Nephron (organoid): ENCODE data around the gene MUC12.
"Not testable (repeated sequence)": the region's sequence is repeated elsewhere in the genome, so short reads cannot be mapped to it uniquely, and the experiment has no call there.

Experiments
- H3K27ac Mint-ChIP-seq, 3 experiments: 2 replicates each; pipeline ENCODE4 v1.8.0; 2020; ENCODE audit warnings: mixed read lengths in 3 of 3, mild to moderate bottlenecking in 2 of 3, moderate library complexity in 1 of 3
- H3K27me3 Mint-ChIP-seq: 2 replicates; pipeline ENCODE4 v1.8.0; 2021; ENCODE audit warnings: low read depth, mild to moderate bottlenecking, moderate library complexity, mixed read lengths
- H3K36me3 Mint-ChIP-seq: 2 replicates; pipeline ENCODE4 v1.8.0; 2020; ENCODE audit warnings: low read depth, mixed read lengths
- H3K4me1 Mint-ChIP-seq: 2 replicates; pipeline ENCODE4 v1.8.0; 2020; ENCODE audit warnings: mixed read lengths
- H3K4me3 Mint-ChIP-seq, 3 experiments: 2 replicates each; pipeline ENCODE4 v1.8.0; 2020; ENCODE audit warnings: mild to moderate bottlenecking in 3 of 3, mixed read lengths in 3 of 3, moderate library complexity in 2 of 3
- H3K9me3 Mint-ChIP-seq: 2 replicates; pipeline ENCODE4 v1.8.0; 2020; ENCODE audit warnings: mixed read lengths
- CTCF ChIP-seq, 3 experiments: fragments of 200-600 bp; sonication (generic); IDR thresholded peaks; one replicate each; pipeline ENCODE4 v1.5.0; 2021; ENCODE audit warnings: antibody characterized with exemption in 3 of 3; ENCODE audit not compliant: unreplicated experiment in 3 of 3

MUC12 gene

GRCh38 chr7:101020444-101020843 lies 51.1 kb downstream of the MUC12 start:
- no peaks in the 10 kb centered on the region for H3K36me3 Mint-ChIP-seq
- no peak overlapping the region for H3K27ac Mint-ChIP-seq
- H3K4me3 Mint-ChIP-seq, result no peak overlapping the region
- no peaks in the 10 kb centered on the region for H3K4me1 Mint-ChIP-seq
- no peak for TF ChIP-seq CTCF (IDR thresholded peaks at IDR 0.05; ENCODE audit: unreplicated experiment in 3 of 3)
- no peaks in the 10 kb centered on the region for H3K9me3 Mint-ChIP-seq
- H3K27me3 Mint-ChIP-seq, result peaks cover 26% of the 10 kb centered on the region

DNA sequence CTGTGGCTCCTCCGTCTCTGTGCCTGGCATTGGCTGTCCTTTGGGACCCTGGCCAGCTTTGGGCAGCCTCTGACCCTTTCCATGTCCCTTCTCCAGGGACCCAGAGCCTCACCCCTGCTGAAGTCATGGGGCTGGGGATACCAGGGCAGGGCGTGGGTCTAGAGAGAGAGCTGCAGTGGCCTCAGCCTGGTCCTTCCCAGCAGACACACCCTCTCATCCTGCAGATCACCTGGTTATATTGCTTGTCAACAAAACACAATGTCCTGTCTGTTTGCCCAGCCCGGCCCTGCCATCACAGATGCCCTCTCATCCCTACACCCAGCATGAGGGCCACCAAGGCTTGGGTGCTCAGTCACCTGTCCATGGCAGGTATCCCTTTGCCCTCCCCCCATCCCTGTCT lies 52.3 kb downstream of the MUC12 start:
- Mint-ChIP-seq H3K27me3 (peaks cover 19% of the 10 kb centered on the region), H3K9me3 (no peaks in the 10 kb centered on the region), H3K27ac (no peak overlapping the region), H3K36me3 (no peaks in the 10 kb centered on the region), H3K4me3 (no peak overlapping the region), H3K4me1 (no peaks in the 10 kb centered on the region)
- TF ChIP-seq CTCF (IDR thresholded peaks at IDR 0.05; ENCODE audit: unreplicated experiment in 3 of 3), result no peak

- no peaks in the 10 kb centered on the region for H3K9me3 Mint-ChIP-seq
Measured at GRCh38 chr7:101023839-101024238, 54.5 kb downstream of the MUC12 start.

GRCh38 chr7:101031082-101031481 lies 61.7 kb downstream of the MUC12 start:
- Mint-ChIP-seq H3K36me3 (no peaks in the 10 kb centered on the region), H3K27me3 (peaks cover 10% of the 10 kb centered on the region), H3K27ac (no peak overlapping the region), H3K4me3 (no peak overlapping the region), H3K4me1 (no peaks in the 10 kb centered on the region), H3K9me3 (no peaks in the 10 kb centered on the region)
- no peak for TF ChIP-seq CTCF (IDR thresholded peaks at IDR 0.05; ENCODE audit: unreplicated experiment in 3 of 3)

More at GRCh38 chr7:101023839-101024238, 54.5 kb downstream of the MUC12 start:
- TF ChIP-seq CTCF (IDR thresholded peaks at IDR 0.05; ENCODE audit: unreplicated experiment in 3 of 3), result no peak
- H3K36me3 Mint-ChIP-seq, result no peaks in the 10 kb centered on the region
- no peak overlapping the region for H3K4me3 Mint-ChIP-seq
- H3K4me1 Mint-ChIP-seq, result no peaks in the 10 kb centered on the region
- H3K27ac Mint-ChIP-seq, result no peak overlapping the region
- H3K27me3 Mint-ChIP-seq, result peaks cover 15% of the 10 kb centered on the region

DNA sequence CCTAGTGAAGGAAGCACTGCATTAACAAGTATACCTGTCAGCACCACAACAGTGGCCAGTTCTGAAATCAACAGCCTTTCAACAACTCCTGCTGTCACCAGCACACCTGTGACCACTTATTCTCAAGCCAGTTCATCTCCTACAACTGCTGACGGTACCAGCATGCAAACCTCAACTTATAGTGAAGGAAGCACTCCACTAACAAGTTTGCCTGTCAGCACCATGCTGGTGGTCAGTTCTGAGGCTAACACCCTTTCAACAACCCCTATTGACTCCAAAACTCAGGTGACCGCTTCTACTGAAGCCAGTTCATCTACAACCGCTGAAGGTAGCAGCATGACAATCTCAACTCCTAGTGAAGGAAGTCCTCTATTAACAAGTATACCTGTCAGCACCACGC lies 66.6 kb downstream of the MUC12 start:
- H3K27ac Mint-ChIP-seq, result no peak overlapping the region
- no peaks in the 10 kb centered on the region for H3K4me1 Mint-ChIP-seq
- H3K27me3 Mint-ChIP-seq, result no peaks in the 10 kb centered on the region
- TF ChIP-seq CTCF (IDR thresholded peaks at IDR 0.05; ENCODE audit: unreplicated experiment in 3 of 3), result no peak
- no peaks in the 10 kb centered on the region for H3K36me3 Mint-ChIP-seq
- no peaks in the 10 kb centered on the region for H3K9me3 Mint-ChIP-seq
- no peak overlapping the region for H3K4me3 Mint-ChIP-seq

GRCh38 chr7:101041283-101041682 lies 71.9 kb downstream of the MUC12 start:
- not testable (repeated sequence) for H3K27me3 Mint-ChIP-seq, H3K27ac Mint-ChIP-seq, H3K9me3 Mint-ChIP-seq

More at GRCh38 chr7:101041283-101041682, 71.9 kb downstream of the MUC12 start:
- not testable (repeated sequence) for H3K36me3 Mint-ChIP-seq, H3K4me3 Mint-ChIP-seq, H3K4me1 Mint-ChIP-seq
